ENCODE measurements around the gene ANKRD11. TPM values are rescaled to one million over a fixed set of nuclear protein-coding genes. Genes with fewer than 3 reads are reported as not detected.

Gene ANKRD11
- total RNA-seq, 1 experiment from 2014 or later, result 297 TPM

DNA sequence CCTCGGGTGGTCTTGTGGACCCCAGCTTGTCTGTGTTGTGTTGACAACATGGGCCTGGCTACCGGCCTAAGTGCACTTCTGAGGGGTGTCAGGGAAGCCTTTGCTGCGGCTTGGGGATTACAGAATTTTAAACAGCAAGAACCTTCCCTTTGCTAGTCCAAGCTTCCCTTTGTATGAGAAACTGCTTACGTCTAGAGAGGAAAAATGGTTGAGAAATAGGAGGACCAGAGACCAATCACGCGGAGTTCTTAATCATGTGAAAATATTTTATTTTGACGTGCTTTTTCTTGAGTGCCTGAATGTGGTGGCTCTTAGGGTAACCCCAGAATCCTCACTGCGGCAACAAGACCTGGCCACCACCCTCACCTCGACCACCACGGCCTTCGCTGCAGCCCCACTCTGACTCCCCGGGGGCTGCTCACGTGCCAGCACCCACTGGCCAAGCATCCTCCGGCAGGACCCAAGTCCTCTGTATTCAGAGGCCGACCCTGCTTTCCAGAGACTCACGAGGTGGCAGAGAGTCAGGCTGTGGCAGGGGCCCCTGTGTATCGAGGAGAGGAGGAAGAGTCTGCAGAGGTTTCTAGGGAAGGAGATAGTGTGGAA lies 191.6 kb downstream of the ANKRD11 start:
- peaks cover 11% of the 10 kb centered on the region for H3K4me1 Mint-ChIP-seq (ENCODE audit: low read depth, unreplicated experiment)
- CTCF ChIA-PET, result no interaction called here
- H3K27me3 ChIP-seq (replicated peaks; ENCODE audit: control insufficient read depth, insufficient read depth, low read length), result no peaks in the 10 kb centered on the region
- no peaks in the 10 kb centered on the region for H3K4me1 ChIP-seq
- no peak overlapping the region for H3K4me3 Mint-ChIP-seq (ENCODE audit: unreplicated experiment)
- POLR2A ChIA-PET, result no interaction called here
- BruUV-seq (replicated peaks), result no TSS peak
- H3K27me3 Mint-ChIP-seq (ENCODE audit: insufficient read depth, unreplicated experiment), result no peaks in the 10 kb centered on the region
- peaks cover 93% of the 10 kb centered on the region for H3K36me3 Mint-ChIP-seq (ENCODE audit: insufficient read depth, unreplicated experiment)
- no peak for TF ChIP-seq CTCF (IDR thresholded peaks at IDR 0.05; ENCODE audit: insufficient read depth in 1 of 2, low read depth in 1 of 2, low read length in 1 of 2, severe bottlenecking in 1 of 2, unreplicated experiment in 1 of 2)
- H3K9me3 ChIP-seq, result no peaks in the 10 kb centered on the region
- DNase-seq, result no peak
- H3K27ac Mint-ChIP-seq (ENCODE audit: unreplicated experiment), result peak overlapping the region; percentile 45
- H3K36me3 ChIP-seq (ENCODE audit: control insufficient read depth, insufficient read depth, low read length), result peaks cover 3% of the 10 kb centered on the region; the same call in 1 of the 2 replicates
- no peak overlapping the region for H3K4me3 ChIP-seq (ENCODE audit: low read depth, low read length)
- intact Hi-C loops (cut with micrococcal nuclease; ENCODE audit: unreplicated experiment), result no loop called here
- H3K9me3 Mint-ChIP-seq (ENCODE audit: unreplicated experiment), result no peaks in the 10 kb centered on the region

DNA sequence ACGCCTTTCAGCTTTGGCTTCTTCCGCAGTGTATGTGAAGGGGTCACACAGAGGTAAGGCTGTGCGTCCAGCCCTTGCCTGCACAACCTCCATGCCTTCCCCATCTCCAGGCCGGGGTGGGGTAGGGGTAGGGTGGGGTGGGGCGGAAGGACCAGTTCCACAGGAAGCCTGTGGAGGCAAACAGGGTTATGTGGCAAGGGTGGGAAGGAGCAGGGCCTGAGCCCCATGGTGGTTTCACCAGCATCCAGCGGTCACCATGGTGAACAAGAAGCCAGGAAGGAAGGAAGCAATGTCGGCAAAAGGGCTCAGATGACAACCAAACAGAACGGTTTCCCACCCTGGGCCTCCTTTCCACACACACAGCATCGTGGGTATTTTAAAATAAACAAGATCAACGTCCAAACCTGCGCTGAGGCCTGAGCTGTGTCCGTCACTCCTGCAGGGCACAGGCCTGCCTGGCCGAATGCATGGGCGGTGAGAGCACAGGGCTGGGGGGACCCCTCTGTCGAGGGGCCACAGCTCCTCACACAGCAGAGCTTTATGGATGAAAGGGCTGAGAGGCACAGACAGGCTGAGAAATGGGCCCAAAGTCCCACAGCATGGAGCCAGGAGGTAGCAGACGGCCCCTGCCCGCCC lies 192.3 kb downstream of the ANKRD11 start:
- POLR2A ChIA-PET, result no interaction called here
- H3K36me3 ChIP-seq (ENCODE audit: control insufficient read depth, insufficient read depth, low read length), result 0 out of 2 replicates have a peak, but pooled peaks cover 2% of the 10 kb centered on the region
- H3K9me3 ChIP-seq, result no peaks in the 10 kb centered on the region
- Mint-ChIP-seq H3K27me3 (ENCODE audit: insufficient read depth, unreplicated experiment) (no peaks in the 10 kb centered on the region), H3K4me1 (ENCODE audit: low read depth, unreplicated experiment) (peaks cover 11% of the 10 kb centered on the region), H3K27ac (ENCODE audit: unreplicated experiment) (peak overlapping the region; percentile 45), H3K4me3 (ENCODE audit: unreplicated experiment) (no peak overlapping the region), H3K9me3 (ENCODE audit: unreplicated experiment) (no peaks in the 10 kb centered on the region), H3K36me3 (ENCODE audit: insufficient read depth, unreplicated experiment) (peaks cover 93% of the 10 kb centered on the region)
- H3K4me3 ChIP-seq (ENCODE audit: low read depth, low read length), result no peak overlapping the region
- BruUV-seq (replicated peaks), result no TSS peak
- no peaks in the 10 kb centered on the region for H3K4me1 ChIP-seq
- no peaks in the 10 kb centered on the region for H3K27me3 ChIP-seq (replicated peaks; ENCODE audit: control insufficient read depth, insufficient read depth, low read length)
- TF ChIP-seq CTCF (IDR thresholded peaks at IDR 0.05; ENCODE audit: insufficient read depth in 1 of 2, low read depth in 1 of 2, low read length in 1 of 2, severe bottlenecking in 1 of 2, unreplicated experiment in 1 of 2), result no peak
- CTCF ChIA-PET, result no interaction called here
- no peak for DNase-seq
- intact Hi-C loops (cut with micrococcal nuclease; ENCODE audit: unreplicated experiment), result no loop called here

DNA sequence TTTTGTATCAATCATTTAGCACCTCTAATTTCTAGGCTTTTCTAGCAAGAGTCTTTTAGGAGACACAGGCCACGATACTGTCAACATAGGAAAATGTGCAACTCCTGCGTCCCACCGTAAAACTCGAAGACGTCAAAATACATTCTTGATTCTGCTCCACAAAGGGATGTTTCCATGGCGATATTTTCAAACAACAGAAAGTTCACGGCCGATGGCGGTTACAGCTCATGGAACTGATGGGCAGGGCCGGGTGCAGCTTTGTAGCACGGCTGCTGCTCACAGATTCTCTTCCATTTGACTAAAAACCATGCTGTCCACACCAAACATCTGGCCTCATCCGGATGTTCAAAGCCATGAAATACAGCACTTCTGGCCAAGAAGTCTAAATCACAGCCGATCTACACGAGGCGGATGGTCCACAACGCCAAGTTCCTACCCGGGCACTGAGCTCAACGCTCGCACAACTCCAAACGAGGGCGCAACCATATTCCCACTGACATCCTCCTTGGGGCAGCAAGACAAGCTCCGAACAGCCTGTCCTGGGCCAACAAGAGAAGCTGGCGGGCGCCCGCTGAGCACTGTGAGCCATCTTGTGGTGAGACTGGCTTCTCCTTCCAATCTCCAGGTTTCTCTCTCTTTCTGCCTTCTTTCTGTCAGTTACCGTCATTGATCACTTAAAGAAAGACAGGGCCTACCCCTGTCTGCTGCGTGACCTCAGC lies 193.0 kb downstream of the ANKRD11 start:
- Histone ChIP-seq H3K4me1 (no peaks in the 10 kb centered on the region), H3K36me3 (ENCODE audit: control insufficient read depth, insufficient read depth, low read length) (0 out of 2 replicates have a peak, but pooled peaks cover 2% of the 10 kb centered on the region), H3K4me3 (ENCODE audit: low read depth, low read length) (no peak overlapping the region), H3K27me3 (replicated peaks; ENCODE audit: control insufficient read depth, insufficient read depth, low read length) (no peaks in the 10 kb centered on the region), H3K9me3 (no peaks in the 10 kb centered on the region)
- Mint-ChIP-seq H3K27ac (ENCODE audit: unreplicated experiment) (peak overlapping the region; percentile 45), H3K36me3 (ENCODE audit: insufficient read depth, unreplicated experiment) (peaks cover 93% of the 10 kb centered on the region), H3K4me3 (ENCODE audit: unreplicated experiment) (no peak overlapping the region), H3K9me3 (ENCODE audit: unreplicated experiment) (no peaks in the 10 kb centered on the region), H3K27me3 (ENCODE audit: insufficient read depth, unreplicated experiment) (no peaks in the 10 kb centered on the region), H3K4me1 (ENCODE audit: low read depth, unreplicated experiment) (peaks cover 11% of the 10 kb centered on the region)
- POLR2A ChIA-PET, result no interaction called here
- TF ChIP-seq CTCF (IDR thresholded peaks at IDR 0.05; ENCODE audit: insufficient read depth in 1 of 2, low read depth in 1 of 2, low read length in 1 of 2, severe bottlenecking in 1 of 2, unreplicated experiment in 1 of 2), result no peak
- CTCF ChIA-PET, result no interaction called here
- no peak for DNase-seq
- intact Hi-C loops (cut with micrococcal nuclease; ENCODE audit: unreplicated experiment), result no loop called here
- no TSS peak for BruUV-seq (replicated peaks)

All from Caco-2 (cell line).